Hepatocyte (in vitro differentiated cells): ENCODE results near the gene PLG.

Experiments
- CTCF ChIP-seq: fragments of 200-600 bp; sonication (generic); IDR thresholded peaks from 2 replicates; pipeline ENCODE4 v1.5.1; 2016; ENCODE audit warnings: antibody characterized with exemption, mild to moderate bottlenecking; ENCODE audit not compliant: poor library complexity
- EZH2phosphoT487 ChIP-seq: fragments of 200-600 bp; sonication (generic); IDR thresholded peaks from one replicate; pipeline ENCODE4 v1.6.1; 2018; ENCODE audit warnings: antibody characterized with exemption, mild to moderate bottlenecking, low read depth, moderate library complexity; ENCODE audit not compliant: unreplicated experiment, severe bottlenecking

GRCh38 chr6:160768101-160768500, 66.1 kb downstream of the PLG start:
- TF ChIP-seq EZH2phosphoT487 = no peak
- TF ChIP-seq CTCF = no peak
